ENCODE data around the gene ZSWIM7.

- no peak for TF ChIP-seq CTCF (conservative IDR thresholded peaks at IDR 0.05; ENCODE audit: low read length)
- no peak for TF ChIP-seq EZH2phosphoT487 (IDR thresholded peaks at IDR 0.05; ENCODE audit: borderline replicate concordance, low read depth, low read length)
These were observed 19.8 kb upstream of the ZSWIM7 start for GRCh38 chr17:16019347-16019746.
